Measurements from ENCODE around the gene FBXO28.
A peak's percentile ranks its signal among the peaks of the same experiment; 100 is the strongest.
"Not testable (repeated sequence)": the region's sequence is repeated elsewhere in the genome, so short reads cannot be mapped to it uniquely, and the experiment has no call there.

Gene FBXO28

GRCh38 chr1:224205931-224206538 is 92.1 kb downstream of the FBXO28 start:
- H3K4me3 ChIP-seq (ENCODE audit: low read depth, low read length); DNase-seq (ENCODE audit: low read depth): not testable (repeated sequence)

GRCh38 chr1:224211206-224211962 is 97.5 kb downstream of the FBXO28 start:
- H3K4me3 ChIP-seq (ENCODE audit: low read depth, low read length) = no peak overlapping the region
- peak; percentile 61 for DNase-seq (ENCODE audit: low read depth)

All from skeletal muscle cell (primary cell).